ENCODE data around the gene PNPLA7.

GRCh38 chr9:137509198-137509597 is 41.0 kb downstream of the PNPLA7 start:
- TF ChIP-seq CTCF (IDR thresholded peaks at IDR 0.05) (no peak), POLR2A (IDR thresholded peaks at IDR 0.05) (no peak)
